ENCODE measurements around the gene CELF4.

DNA sequence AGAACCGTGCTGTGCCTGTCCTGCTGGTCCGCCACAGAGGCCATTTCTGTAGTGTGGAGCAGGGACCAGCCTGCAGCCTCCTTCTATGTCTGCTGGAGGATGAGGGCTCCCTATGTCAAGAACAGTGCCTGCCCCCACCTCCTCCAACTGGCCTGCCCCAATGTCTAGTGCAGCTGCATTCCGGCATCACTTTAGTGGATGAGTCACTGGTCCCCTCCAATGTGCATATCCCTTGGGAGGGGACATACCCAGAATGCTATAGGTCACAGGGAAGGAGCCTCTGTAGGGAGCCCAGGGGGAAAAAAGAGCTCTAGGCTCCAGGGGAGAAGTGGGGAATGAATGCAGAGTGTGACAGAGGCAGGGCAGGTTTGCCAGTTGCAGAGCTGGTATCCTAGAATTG, 219.6 kb downstream of the CELF4 start:
- TF ChIP-seq EP300 (IDR thresholded peaks at IDR 0.05; ENCODE audit: borderline replicate concordance) (no peak), CREB1 (IDR thresholded peaks at IDR 0.05; ENCODE audit: low read depth) (no peak), TAF1 (IDR thresholded peaks at IDR 0.05; ENCODE audit: low read depth) (no peak), TCF12 (IDR thresholded peaks at IDR 0.05; ENCODE audit: low read depth) (no peak), YY1 (IDR thresholded peaks at IDR 0.05; ENCODE audit: low read depth) (no peak), CEBPB (IDR thresholded peaks at IDR 0.05) (no peak), TEAD4 (IDR thresholded peaks at IDR 0.05) (no peak), RAD21 (IDR thresholded peaks at IDR 0.05; ENCODE audit: low read depth) (no peak)
- TF ChIP-seq, protein P1, sequence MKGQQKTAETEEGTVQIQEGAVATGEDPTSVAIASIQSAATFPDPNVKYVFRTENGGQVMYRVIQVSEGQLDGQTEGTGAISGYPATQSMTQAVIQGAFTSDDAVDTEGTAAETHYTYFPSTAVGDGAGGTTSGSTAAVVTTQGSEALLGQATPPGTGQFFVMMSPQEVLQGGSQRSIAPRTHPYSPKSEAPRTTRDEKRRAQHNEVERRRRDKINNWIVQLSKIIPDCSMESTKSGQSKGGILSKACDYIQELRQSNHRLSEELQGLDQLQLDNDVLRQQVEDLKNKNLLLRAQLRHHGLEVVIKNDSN (IDR thresholded peaks at IDR 0.05), result no peak
- TF ChIP-seq, protein P2, sequence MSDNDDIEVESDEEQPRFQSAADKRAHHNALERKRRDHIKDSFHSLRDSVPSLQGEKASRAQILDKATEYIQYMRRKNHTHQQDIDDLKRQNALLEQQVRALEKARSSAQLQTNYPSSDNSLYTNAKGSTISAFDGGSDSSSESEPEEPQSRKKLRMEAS (IDR thresholded peaks at IDR 0.05), result no peak

Data from Ishikawa (cell line).